ENCODE results near the gene TTF1. TPM values are rescaled to one million over a fixed set of nuclear protein-coding genes. Genes with fewer than 3 reads are reported as not detected.

TTF1 gene
- total RNA-seq, 1 experiment from 2014 or later = 26.9 TPM

- TF ChIP-seq CTCF (conservative IDR thresholded peaks at IDR 0.05) = no peak
- Histone ChIP-seq H2AK5ac (ENCODE audit: insufficient read length, low read length) (no peak overlapping the region), H3K27ac (ENCODE audit: insufficient read length, low read depth, low read length) (no peak overlapping the region), H3K9me3 (ENCODE audit: control insufficient read depth, low read depth, low read length) (no peaks in the 10 kb centered on the region), H3K18ac (ENCODE audit: insufficient read length, low read depth, low read length) (no peak overlapping the region), H2BK12ac (ENCODE audit: insufficient read length, low read depth, low read length) (no peak overlapping the region), H2BK120ac (ENCODE audit: low read depth, low read length, poor library complexity, severe bottlenecking) (no peak overlapping the region), H3K4me1 (ENCODE audit: insufficient read depth, low read length) (no peaks in the 10 kb centered on the region), H3K14ac (ENCODE audit: insufficient read depth, low read length) (no peak overlapping the region), H3K23me2 (ENCODE audit: insufficient read length, low read depth, low read length, poor library complexity, severe bottlenecking) (no peaks in the 10 kb centered on the region), H4K91ac (ENCODE audit: insufficient read length, low read depth, low read length) (no peak overlapping the region), H3K9ac (ENCODE audit: extremely low read depth, insufficient read length, low read length) (no peak overlapping the region), H3K79me2 (ENCODE audit: insufficient read depth, low read length) (no peaks in the 10 kb centered on the region), H2BK15ac (ENCODE audit: low read depth, low read length) (no peak overlapping the region), H3K79me1 (ENCODE audit: insufficient read depth, low read depth, low read length, poor library complexity, severe bottlenecking) (no peaks in the 10 kb centered on the region), H2BK20ac (ENCODE audit: low read depth, low read length, poor library complexity, severe bottlenecking) (no peak overlapping the region), H4K20me1 (ENCODE audit: control insufficient read depth, insufficient read depth, insufficient read length) (no peaks in the 10 kb centered on the region), H3K4ac (ENCODE audit: low read depth, low read length) (no peak overlapping the region), H3K27me3 (ENCODE audit: insufficient read depth, low read length) (no peaks in the 10 kb centered on the region), H4K5ac (ENCODE audit: insufficient read length, low read depth, low read length) (no peak overlapping the region), H3K56ac (ENCODE audit: insufficient read length, low read depth, low read length) (no peak overlapping the region), H4K8ac (replicated peaks; ENCODE audit: insufficient read length, low read depth, low read length) (no peak overlapping the region), H2AFZ (ENCODE audit: low read length) (no peak overlapping the region), H3K23ac (ENCODE audit: insufficient read length, low read depth, low read length) (no peak overlapping the region), H3T11ph (ENCODE audit: low read length) (no peak overlapping the region), H3K4me2 (ENCODE audit: insufficient read depth, insufficient read length, low read length) (no peak overlapping the region), H2BK5ac (ENCODE audit: insufficient read length, low read length) (no peak overlapping the region)
- H3K4me3 Mint-ChIP-seq = no peak overlapping the region
- H3K9me3 Mint-ChIP-seq = no peaks in the 10 kb centered on the region
- H3K36me3 Mint-ChIP-seq (ENCODE audit: insufficient read depth in 1 of 3, low read depth in 3 of 3) = no peaks in the 10 kb centered on the region
- peaks cover 2 to 3% of the 10 kb centered on the region in 2 experiments; a peak in 2 of 4 replicates for H3K4me1 Mint-ChIP-seq
- no peaks in the 10 kb centered on the region; the same call in 1 of the 2 replicates for H3K27me3 Mint-ChIP-seq (ENCODE audit: low read depth)
- no peak overlapping the region; a peak in 1 of 7 replicates for H3K27ac Mint-ChIP-seq
- no peak for DNase-seq
- no CpG with 5 or more reads among the region's 13 CpGs for WGBS (ENCODE audit: extremely low coverage, insufficient read length, low lambda C conversion rate)
These were observed 38.9 kb downstream of the TTF1 start for GRCh38 chr9:132367613-132368313.
